ENCODE data around the gene SIMC1.
"Not testable (repeated sequence)": the region's sequence is repeated elsewhere in the genome, so short reads cannot be mapped to it uniquely, and the experiment has no call there.

Gene SIMC1

DNA sequence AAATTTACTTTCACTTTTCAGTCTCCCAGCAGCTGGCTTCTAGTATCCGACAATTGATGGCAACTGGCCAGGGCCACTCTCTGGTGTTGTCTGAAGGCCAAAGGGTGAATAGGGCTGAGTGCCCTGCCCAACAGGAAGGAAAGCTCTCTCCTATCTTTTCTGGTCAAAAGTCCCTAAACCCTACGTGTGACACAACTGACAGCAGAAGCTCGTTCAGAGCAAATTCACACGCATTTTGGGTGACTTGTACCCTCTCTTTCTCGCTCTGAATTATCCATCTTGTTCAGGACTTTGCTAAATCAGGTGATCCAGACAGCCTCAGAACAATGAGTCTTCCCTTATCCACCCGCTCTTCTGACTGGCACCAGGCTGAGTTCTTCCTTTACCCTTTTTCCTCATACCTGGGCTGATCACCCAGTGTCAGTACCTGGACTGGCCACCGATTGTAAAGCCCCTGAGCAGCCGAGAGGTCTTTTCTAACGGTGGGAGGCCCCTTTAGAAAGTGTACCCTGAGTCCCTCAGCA is 21.8 kb upstream of the SIMC1 start:
- not testable (repeated sequence) for DNase-seq

DNA sequence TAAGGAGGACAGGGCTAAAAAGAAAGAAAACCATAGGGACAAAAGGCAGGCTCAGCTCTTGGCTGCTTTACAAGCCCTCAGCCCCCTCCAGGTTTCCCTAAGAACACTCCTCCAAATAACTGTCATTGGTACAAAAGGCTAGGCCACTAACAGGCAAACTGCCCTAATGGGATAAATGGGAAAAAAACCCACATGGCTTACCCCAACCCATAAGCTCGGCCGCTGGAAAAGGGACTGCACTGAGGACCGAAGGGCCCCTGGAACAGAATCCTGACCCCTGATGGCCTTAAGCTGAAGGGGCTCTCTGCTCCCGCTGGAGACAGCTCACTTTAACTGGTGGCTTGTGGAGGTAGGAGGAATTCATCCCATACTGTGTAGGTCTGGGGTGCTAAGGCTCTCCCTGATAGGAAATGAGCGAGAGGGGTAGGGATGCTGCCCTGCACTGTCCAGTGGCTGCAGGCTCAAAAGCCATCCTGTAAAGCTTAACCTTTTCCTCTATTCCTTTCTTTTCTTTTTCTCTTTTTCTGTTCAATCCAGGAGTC is 21.0 kb upstream of the SIMC1 start:
- DNase-seq = not testable (repeated sequence)

DNA sequence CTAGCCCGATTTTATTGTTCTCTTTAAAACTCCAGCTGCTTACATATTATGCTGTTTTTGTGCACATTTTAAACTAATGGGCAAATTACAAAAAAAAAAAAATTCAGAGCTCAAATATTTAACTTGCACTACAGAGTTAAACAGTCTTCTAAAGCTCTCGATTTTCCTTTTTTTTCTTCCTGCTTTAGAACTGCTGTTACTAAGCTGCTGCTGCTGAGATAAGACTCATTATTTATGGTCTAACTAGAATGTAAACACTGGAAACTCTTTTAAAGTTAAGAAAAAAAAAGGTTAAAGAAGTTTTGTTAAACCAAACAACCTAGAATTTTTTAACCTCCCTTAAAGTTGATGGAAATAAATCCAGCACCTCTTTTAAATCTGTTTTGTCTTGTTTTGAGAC is 20.5 kb upstream of the SIMC1 start:
- not testable (repeated sequence) for DNase-seq

DNA sequence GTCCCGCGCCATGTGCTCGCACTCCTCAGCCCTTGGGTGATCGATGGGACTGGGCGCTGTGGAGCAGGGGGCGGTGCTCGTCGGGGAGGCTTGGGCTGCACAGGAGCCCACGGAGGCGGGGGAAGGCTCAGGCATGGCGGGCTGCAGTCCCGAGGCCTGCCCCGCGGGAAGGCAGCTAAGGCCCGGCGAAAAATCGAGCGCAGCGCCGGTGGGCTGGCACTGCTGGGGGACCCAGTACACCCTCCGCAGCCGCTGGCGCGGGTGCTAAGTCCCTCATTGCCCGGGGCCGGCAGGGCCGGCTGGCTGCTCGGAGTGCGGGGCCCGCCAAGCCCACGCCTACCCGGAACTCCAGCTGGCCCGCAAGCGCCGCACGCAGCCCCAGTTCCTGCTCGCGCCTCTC is 16.2 kb upstream of the SIMC1 start:
- DNase-seq = not testable (repeated sequence)

DNA sequence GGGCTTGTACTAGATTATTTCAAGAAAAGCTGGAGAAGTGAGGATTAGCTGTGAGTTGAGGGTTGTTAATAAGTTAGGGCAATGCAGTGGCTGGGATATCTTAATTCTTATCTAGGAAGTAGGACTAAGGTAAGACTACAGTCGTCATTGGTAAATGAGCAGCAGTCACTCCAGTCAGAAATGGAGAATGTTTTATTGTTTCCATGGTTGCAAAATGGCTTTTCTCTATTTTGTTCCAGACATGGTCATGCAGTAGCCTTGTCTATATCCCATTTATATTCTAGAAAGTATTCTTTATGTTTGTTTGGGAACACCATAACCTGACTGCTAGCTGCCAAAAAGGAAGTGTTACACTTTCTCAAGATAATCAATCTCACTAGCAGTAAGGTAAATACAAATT is 9.9 kb upstream of the SIMC1 start:
- DNase-seq = not testable (repeated sequence)

DNA sequence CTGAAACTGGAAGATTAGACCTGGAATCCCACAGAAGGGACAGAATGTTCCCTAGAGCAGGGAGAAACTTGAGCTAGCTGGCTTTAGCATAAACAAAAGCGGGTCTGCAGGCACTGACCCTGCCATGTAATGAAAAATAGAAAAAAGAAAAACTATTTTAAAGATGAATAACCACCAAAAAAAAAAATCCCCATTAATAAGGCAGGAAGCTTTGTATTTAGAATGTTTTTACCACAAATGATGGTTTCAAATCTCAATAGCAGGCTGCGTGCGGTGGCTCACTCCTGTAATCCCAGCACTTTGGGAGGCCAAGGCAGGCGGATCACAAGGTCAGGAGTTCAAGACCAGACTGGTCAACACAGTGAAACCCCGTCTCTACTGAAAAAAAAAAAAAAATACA is 5.0 kb upstream of the SIMC1 start:
- DNase-seq = not testable (repeated sequence)

DNA sequence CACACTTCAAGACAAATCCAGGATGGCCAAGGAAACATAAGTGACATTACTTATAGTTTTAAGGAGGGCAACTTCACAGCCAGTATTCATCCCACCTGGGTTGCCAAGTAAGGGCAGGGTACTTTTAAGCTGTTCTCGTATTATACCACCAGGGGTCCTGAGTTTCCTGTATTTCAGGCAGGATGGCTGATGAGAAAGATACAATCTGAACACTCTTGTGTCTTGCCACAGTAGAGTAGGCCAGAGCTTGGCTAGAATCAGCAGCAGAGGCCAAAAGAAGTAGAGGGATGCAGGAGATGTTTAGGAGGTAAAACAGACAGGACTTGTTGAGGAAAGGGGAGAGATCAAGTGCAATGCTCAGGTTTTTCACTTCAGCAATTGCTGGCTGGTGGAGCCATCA is 3.1 kb upstream of the SIMC1 start:
- DNase-seq = peak; percentile 21

DNA sequence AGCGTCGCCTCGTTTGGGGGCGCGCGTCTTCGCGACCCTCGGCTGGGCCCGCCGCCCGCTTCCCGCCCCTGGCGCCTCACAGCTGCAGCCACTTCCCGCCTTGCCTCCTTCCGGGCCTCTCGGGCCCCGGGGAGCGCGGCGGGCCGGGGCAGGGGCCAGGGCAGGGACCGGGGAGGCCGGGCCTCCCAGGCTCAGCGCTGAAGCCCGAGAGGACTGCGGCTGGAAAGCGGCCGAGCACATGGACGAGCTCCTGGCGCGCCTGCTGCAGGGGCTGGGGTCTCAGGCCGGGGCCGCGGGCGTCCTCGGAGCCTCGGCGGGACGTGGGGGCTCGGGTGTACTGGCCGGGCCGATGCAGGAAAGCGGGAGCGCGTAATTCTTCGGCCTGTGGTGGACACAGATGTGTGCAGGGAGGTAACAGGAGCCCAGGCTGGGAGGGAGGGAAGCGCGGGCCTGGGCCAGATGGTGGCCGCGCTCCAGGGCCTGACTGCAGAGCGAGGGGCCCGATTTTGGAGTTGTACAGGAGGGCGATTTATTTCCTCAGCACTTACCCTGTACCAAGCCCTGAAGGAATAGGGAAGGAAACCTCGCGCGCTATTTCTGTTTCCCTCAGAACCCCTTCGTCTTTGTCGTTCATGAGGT is 540 bp downstream of the SIMC1 start:
- DNase-seq = not testable (repeated sequence)

DNA sequence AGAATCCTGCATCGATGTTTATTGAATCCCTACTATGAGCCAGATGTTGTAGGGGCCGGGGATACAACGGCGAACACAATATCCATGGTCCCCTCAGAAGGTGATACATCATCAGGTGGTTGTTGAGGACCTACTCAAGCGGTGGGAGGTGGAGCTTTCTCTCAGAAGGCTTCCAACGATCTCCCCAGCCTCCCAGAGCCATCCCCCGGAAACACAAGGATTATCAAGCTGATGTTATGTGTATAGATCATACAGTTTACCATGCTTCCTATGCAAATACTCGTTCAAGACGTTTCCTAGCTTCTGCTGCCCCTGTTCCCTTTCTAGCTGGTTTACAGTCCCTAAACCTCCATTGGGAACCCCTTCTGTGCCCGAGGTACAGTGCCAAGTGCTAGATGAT is 1.1 kb downstream of the SIMC1 start:
- DNase-seq = not testable (repeated sequence)

DNA sequence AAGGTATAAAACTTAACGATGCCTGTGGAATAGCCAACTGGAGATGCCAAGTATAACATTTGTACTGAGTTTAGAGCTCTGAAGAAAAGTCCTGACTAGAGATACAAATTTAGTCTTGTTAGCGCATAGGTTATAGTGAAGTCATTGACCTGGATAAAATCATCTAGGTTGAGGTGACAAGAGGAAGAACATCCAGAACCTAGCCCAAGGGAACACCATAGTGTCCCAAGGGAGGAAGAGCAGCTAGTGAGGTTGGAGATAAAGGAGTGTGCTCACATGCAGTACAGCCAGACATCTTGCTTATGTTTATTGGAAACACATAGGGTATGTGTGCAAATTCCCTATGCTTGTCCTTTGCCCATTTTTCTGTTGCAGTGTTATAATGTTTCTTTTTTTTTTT is 6.1 kb downstream of the SIMC1 start:
- not testable (repeated sequence) for DNase-seq

DNA sequence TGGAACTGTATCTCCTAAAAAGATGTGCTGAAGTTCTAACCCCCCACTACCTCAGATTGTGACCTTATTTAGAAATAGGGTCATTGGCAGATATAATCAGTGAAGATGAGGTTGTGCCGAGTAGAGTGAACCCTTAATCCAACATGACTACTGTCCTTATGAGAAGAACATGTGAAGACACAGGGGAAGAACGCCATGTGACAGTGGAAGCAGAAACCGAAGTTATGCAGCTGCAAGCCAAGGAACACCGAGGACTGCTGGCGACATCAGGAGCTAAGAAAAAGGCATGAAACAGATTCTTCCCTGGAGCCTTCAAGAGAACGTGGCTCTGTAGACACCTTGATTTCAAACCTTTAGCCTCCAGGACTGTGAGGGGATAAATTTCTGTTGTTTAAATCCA is 6.8 kb downstream of the SIMC1 start:
- DNase-seq = not testable (repeated sequence)

DNA sequence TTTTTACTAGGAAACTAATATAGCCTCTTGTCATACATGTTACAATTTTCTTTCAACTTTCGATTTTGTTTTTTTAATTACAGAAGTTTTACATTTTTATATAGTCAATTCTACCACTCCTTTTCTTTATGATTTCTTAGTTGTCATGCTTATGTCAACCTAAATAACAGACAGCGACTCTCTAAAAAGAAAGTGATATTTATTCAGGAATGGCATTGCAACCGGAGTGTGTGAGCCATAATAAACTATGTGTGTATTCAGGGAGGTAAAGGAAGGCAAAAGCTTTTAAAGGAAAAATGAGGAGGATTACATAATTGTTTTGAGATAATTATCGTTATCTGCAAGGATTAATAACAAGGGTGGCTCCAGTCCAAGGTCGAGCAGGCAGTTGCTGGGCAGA is 7.3 kb downstream of the SIMC1 start:
- not testable (repeated sequence) for DNase-seq

DNA sequence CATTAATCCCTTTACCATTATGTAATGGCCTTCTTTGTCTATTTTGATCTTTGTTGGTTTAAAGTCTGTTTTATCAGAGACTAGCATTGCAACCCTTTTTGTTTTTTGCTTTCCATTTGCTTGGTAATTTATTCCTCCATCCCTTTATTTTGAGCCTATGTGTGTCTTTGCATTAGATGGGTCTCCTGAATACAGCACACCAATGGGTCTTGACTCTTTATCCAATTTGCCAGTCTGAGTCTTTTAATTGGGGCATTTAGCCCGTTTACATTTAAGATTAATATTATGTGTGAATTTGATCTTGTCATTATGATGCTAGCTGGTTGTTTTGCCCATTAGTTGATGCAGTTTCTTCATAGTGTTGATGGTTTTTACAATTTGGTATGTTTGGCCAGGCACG is 12.5 kb downstream of the SIMC1 start:
- DNase-seq = not testable (repeated sequence)

DNA sequence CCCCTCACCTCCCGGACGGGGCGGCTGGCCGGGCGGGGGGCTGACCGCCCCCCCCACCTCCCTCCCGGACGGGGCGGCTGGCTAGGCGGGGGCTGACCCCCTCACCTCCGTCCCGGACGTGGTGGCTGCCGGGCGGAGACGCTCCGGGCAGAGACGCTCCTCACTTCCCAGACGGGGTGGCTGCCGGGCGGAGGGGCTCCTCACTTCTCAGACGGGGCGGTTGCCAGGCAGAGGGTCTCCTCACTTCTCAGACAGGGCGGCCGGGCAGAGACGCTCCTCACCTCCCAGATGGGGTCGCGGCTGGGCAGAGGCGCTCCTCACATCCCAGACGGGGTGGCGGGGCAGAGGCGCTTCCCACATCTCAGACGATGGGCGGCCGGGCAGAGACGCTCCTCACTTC is 13.9 kb downstream of the SIMC1 start:
- not testable (repeated sequence) for DNase-seq

DNA sequence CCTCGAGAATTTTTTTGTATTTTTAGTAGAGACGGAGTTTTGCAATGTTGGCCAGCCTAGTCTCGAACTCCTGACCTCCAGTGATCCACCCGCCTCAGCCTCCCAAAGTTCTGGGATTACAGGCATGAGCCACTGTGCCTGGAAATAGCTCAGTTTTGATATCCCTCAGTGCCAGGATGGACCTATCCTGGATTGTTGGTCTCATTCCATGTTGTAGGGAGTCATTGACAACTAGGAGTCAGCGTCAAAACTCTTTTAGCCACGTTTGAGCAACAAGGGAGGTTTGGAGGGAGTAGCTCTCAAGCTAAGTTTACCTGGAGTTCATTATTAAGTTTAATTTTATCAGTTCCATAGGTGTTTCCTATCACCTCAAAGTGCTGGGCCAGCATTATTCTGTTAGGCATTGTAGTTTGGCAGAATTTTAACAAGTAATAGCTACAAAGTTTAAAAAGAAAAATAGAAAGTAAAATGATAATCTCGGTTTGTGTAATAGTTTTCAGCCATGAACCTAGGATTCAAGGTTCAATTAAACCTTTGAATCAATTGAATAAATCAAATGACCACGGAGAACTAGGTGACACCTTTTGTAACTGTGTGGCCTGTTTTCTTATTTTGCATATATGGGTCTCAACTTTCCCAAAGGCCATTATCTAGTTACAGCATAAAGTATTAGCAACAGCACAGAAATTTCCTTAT is 15.3 kb downstream of the SIMC1 start:
- not testable (repeated sequence) for DNase-seq

DNA sequence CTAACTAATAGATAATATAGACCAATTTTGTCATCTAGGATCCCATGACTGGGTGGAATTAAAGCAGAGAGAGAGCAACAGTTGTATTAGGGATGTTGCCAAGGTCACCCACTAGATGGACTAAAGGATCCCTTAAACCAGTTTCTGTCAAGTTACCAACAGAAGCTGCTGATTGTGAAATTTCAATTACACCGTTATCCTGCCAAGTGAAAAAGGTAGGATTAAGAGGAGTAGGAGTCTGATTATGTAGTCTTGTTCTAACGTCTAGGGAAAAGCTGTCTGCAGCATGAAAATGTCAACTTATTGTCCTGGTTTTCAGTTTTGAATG is 15.8 kb downstream of the SIMC1 start:
- DNase-seq = not testable (repeated sequence)

DNA sequence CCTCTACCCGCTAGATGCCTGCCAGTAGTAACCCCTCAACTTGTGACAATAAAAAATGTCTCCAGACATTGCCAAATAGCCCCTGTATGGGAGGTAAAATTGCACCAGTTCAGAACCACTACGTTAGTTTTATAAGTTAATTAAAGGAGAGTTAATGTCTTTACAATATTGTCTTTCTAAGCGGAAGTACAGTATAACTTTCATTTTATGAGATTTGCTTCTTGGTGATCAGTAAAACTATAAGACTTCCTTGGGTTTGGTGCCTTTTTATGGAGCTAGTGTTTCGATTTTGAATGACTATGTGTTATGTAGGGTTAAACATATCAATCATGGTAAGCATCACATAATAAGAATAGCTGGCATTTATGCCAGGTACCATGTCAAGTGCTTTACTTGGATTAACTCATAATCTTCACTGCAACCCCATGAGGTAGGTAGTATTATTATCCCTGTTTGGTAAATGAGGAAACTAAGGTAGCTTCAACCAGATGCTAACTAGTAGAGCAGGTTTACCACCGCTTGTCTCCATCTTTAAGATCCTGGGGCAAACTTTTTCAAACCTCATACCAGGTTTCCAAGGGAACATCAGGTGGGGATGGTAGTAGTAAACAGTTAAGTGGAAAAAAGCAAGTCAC is 19.8 kb downstream of the SIMC1 start:
- DNase-seq = not testable (repeated sequence)

DNA sequence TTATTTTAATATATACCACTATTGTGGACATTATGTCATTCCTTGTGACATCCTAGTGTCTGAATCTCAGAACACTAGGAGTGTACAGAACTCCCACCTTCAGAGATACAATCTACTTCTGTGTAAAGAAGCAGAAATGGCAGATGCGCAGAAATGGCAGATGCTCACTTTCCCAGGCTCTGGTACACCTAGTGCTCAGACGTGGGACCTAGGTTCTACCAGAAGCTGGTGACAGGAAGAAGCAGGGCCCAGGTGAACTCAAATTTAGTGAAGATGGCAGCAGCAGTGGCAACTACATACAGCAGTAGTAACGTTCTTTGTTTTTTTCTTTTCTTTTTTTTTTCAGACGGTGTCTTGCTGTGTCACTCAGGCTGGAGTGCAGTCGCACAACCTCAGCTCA is 22.5 kb downstream of the SIMC1 start:
- not testable (repeated sequence) for DNase-seq

DNA sequence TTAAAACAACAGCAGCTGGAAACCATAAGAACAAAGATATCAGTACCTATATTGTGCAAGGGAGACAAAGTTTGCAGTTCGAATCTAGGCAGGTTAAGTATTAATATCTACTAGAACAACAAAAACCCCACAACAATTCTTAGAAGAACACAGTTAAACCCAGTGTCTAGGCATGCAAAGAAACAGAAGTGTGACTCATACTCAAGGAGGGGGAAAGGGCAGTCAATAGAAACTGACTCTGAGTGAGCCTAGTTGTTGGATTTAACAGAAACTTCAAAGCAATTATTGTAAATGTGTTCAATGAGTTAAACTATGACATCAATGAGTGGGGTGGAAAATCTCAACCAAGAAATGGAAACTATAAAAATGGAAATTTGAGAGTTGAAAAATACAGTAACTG is 28.2 kb downstream of the SIMC1 start:
- not testable (repeated sequence) for DNase-seq

DNA sequence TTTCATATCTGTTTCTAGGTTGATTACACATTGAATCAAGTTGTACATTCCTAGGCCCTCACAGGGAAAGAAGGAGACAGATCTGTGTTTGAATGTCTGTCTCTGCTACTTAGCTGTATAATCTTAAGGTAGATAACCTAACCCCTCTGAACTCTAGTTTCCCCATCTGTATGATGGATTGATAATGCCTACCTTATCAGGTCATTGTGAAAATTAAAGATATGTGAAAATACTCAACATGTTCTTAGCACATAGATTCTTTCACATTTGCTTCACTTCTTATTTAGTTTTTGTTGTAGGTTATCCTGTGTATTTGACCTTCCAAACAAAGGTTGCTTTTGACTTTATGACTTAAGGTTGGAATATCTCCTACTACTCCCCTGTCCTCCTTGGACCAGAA is 50.8 kb downstream of the SIMC1 start:
- not testable (repeated sequence) for DNase-seq

DNA sequence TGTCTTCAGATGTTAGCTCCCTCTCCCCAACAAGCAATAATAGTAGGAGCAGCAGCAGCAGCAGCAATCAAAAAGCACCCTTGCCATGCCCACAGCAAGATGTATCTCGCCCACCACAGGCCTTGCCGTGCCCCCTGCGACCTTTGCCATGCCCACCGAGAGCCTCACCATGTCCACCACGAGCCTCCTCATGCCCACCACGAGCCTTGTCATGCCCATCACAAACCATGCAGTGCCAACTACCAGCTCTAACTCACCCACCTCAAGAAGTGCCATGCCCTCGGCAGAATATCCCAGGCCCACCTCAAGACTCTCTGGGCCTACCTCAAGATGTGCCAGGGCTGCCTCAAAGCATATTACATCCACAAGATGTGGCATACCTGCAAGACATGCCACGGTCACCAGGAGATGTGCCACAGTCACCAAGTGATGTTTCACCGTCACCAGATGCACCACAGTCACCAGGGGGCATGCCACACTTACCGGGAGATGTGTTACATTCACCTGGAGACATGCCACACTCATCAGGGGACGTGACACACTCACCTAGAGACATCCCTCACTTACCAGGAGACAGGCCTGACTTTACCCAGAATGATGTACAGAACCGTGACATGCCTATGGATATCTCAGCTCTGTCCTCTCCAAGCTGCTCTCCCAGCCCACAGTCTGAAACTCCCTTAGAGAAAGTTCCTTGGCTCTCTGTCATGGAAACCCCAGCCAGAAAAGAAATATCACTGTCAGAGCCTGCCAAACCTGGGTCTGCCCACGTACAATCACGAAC is 52.0 kb downstream of the SIMC1 start:
- DNase-seq = not testable (repeated sequence)

DNA sequence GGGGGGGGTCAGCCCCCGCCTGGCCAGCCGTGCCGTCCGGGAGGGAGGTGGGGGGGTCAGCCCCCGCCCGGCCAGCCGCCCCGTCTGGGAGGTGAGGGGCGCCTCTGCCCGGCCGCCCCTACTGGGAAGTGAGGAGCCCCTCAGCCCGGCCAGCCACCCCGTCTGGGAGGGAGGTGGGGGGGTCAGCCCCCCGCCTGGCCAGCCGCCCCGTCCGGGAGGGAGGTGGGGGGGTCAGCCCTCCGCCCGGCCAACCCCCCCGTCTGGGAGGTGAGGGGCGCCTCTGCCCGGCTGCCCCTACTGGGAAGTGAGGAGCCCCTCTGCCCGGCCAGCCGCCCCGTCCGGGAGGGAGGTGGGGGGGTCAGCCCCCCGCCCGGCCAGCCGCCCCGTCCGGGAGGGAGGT is 67.1 kb downstream of the SIMC1 start:
- not testable (repeated sequence) for DNase-seq
